ENCODE measurements around the gene PDE4DIP. TPM values are rescaled to one million over a fixed set of nuclear protein-coding genes. Genes with fewer than 3 reads are reported as not detected.
"Not testable (repeated sequence)": the region's sequence is repeated elsewhere in the genome, so short reads cannot be mapped to it uniquely, and the experiment has no call there.

The PDE4DIP gene
- total and polyA plus RNA-seq, 2 donors (not counting 3 experiments of a cell fraction or from before 2014, with no cell fraction given) = 6.3 to 26.4 TPM

GRCh38 chr1:148953730-148954129 lies 109.5 kb downstream of the PDE4DIP start:
- dilution Hi-C loops (cut with MboI; ENCODE audit: extremely low pct_ligation_motif_present, low sequenced_read_pairs); POLR2A ChIA-PET; H3K9me1 ChIP-seq (replicated peaks; ENCODE audit: control insufficient read depth, extremely low read depth, insufficient read depth, low read length); H3K27ac ChIP-seq (ENCODE audit: insufficient read depth, low read depth, low read length); FAIRE-seq; intact Hi-C loops (cut with micrococcal nuclease); BruUV-seq (replicated peaks); H4K20me1 ChIP-seq (replicated peaks; ENCODE audit: control insufficient read depth, extremely low read depth, insufficient read depth, low read length); H3K79me2 ChIP-seq (ENCODE audit: control insufficient read depth, insufficient read depth, low read length); H3K4me1 ChIP-seq (ENCODE audit: control insufficient read depth, extremely low read depth, insufficient read depth, low read length); H3K9ac ChIP-seq (replicated peaks; ENCODE audit: extremely low read depth, insufficient read depth, low read length); DNase-seq (ENCODE audit: low read depth, low spot score); CTCF ChIA-PET; H3K27me3 ChIP-seq (ENCODE audit: control insufficient read depth in 2 of 2, insufficient read depth in 2 of 2, low read length in 2 of 2); H3K36me3 ChIP-seq (ENCODE audit: control insufficient read depth in 2 of 2, extremely low read depth in 1 of 2, insufficient read depth in 2 of 2, low read length in 2 of 2); H2AFZ ChIP-seq (ENCODE audit: low read depth, low read length); H3K9me3 ChIP-seq (replicated peaks; ENCODE audit: control insufficient read depth, insufficient read depth, low read length): not testable (repeated sequence)
- peak overlapping the region in 1 of 3 experiments; percentile 48 for H3K4me3 ChIP-seq (replicated peaks in 1 of 3; ENCODE audit: insufficient read depth in 1 of 3, low read depth in 1 of 3, low read length in 3 of 3)
- H3K4me2 ChIP-seq (ENCODE audit: insufficient read depth, low read length) = peak overlapping the region; percentile 85

DNA sequence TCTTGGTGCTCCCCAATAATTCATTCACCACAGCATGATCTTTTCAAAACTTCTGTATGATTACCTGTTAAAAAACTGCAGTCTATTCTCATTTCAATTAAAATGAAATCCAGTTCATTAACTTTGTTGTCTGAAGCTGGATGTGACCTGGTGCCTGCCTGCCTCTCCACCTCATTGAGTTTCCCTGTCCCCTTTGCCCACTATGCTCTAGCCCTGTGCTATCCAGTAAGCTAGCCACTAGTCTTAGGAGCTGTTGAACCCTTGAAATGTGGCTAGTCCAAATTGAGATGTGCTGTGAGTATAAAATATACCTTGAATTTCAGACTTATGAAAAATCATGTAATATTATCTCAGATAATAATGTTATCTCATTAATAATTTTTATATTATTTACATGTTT lies 114.1 kb downstream of the PDE4DIP start:
- H4K20me1 ChIP-seq (replicated peaks; ENCODE audit: control insufficient read depth, extremely low read depth, insufficient read depth, low read length); H3K79me2 ChIP-seq (ENCODE audit: control insufficient read depth, insufficient read depth, low read length); H2AFZ ChIP-seq (ENCODE audit: low read depth, low read length); intact Hi-C loops (cut with micrococcal nuclease); H3K27ac ChIP-seq (ENCODE audit: insufficient read depth, low read depth, low read length); CTCF ChIA-PET; H3K9ac ChIP-seq (replicated peaks; ENCODE audit: extremely low read depth, insufficient read depth, low read length); H3K4me1 ChIP-seq (ENCODE audit: control insufficient read depth, extremely low read depth, insufficient read depth, low read length); H3K9me1 ChIP-seq (replicated peaks; ENCODE audit: control insufficient read depth, extremely low read depth, insufficient read depth, low read length); H3K9me3 ChIP-seq (replicated peaks; ENCODE audit: control insufficient read depth, insufficient read depth, low read length); H3K36me3 ChIP-seq (ENCODE audit: control insufficient read depth in 2 of 2, extremely low read depth in 1 of 2, insufficient read depth in 2 of 2, low read length in 2 of 2); DNase-seq (ENCODE audit: low read depth, low spot score); dilution Hi-C loops (cut with MboI; ENCODE audit: extremely low pct_ligation_motif_present, low sequenced_read_pairs); BruUV-seq (replicated peaks); H3K27me3 ChIP-seq (ENCODE audit: control insufficient read depth in 2 of 2, insufficient read depth in 2 of 2, low read length in 2 of 2); FAIRE-seq; POLR2A ChIA-PET; H3K4me2 ChIP-seq (ENCODE audit: insufficient read depth, low read length); H3K4me3 ChIP-seq (replicated peaks in 1 of 3; ENCODE audit: insufficient read depth in 1 of 3, low read depth in 1 of 3, low read length in 3 of 3): not testable (repeated sequence)

GRCh38 chr1:148960212-148961000 lies 116.2 kb downstream of the PDE4DIP start:
- intact Hi-C loops (cut with micrococcal nuclease); H3K9me1 ChIP-seq (replicated peaks; ENCODE audit: control insufficient read depth, extremely low read depth, insufficient read depth, low read length); H3K9me3 ChIP-seq (replicated peaks; ENCODE audit: control insufficient read depth, insufficient read depth, low read length); H3K27ac ChIP-seq (ENCODE audit: insufficient read depth, low read depth, low read length); H3K36me3 ChIP-seq (ENCODE audit: control insufficient read depth in 2 of 2, extremely low read depth in 1 of 2, insufficient read depth in 2 of 2, low read length in 2 of 2); BruUV-seq (replicated peaks); H3K27me3 ChIP-seq (ENCODE audit: control insufficient read depth in 2 of 2, insufficient read depth in 2 of 2, low read length in 2 of 2); H3K79me2 ChIP-seq (ENCODE audit: control insufficient read depth, insufficient read depth, low read length); DNase-seq (ENCODE audit: low read depth, low spot score); H3K4me1 ChIP-seq (ENCODE audit: control insufficient read depth, extremely low read depth, insufficient read depth, low read length); H3K9ac ChIP-seq (replicated peaks; ENCODE audit: extremely low read depth, insufficient read depth, low read length); dilution Hi-C loops (cut with MboI; ENCODE audit: extremely low pct_ligation_motif_present, low sequenced_read_pairs); H3K4me2 ChIP-seq (ENCODE audit: insufficient read depth, low read length); H3K4me3 ChIP-seq (replicated peaks in 1 of 3; ENCODE audit: insufficient read depth in 1 of 3, low read depth in 1 of 3, low read length in 3 of 3); CTCF ChIA-PET; H4K20me1 ChIP-seq (replicated peaks; ENCODE audit: control insufficient read depth, extremely low read depth, insufficient read depth, low read length); POLR2A ChIA-PET; H2AFZ ChIP-seq (ENCODE audit: low read depth, low read length): not testable (repeated sequence)
- FAIRE-seq = peak; percentile 88

DNA sequence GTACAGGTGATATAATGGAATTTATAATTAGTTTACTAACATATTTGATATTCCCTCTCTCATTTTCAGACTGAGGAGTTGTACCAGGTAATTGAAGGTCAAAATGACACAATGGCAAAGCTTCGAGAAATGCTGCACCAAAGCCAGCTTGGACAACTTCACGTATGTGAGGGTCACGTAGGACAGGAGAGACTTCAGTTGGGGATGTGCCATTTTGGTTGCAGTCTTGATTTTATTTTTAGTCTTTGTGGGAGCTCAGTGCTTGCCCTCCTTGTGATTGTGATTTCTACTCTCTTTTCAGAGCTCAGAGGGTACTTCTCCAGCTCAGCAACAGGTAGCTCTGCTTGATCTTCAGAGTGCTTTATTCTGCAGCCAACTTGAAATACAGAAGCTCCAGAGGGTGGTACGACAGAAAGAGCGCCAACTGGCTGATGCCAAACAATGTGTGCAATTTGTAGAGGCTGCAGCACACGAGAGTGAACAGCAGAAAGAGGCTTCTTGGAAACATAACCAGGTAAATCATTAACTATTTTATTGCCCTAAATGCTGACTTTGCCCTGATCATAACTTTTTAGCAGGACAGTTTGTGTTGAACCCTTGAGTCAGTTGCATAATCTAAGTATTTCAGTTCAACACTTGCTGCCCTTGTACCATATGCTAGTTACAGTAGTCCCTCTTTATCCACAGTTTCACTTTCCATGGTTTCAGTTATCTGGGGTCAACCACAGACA lies 118.1 kb downstream of the PDE4DIP start:
- H2AFZ ChIP-seq (ENCODE audit: low read depth, low read length); H3K79me2 ChIP-seq (ENCODE audit: control insufficient read depth, insufficient read depth, low read length); CTCF ChIA-PET; intact Hi-C loops (cut with micrococcal nuclease); BruUV-seq (replicated peaks); POLR2A ChIA-PET; dilution Hi-C loops (cut with MboI; ENCODE audit: extremely low pct_ligation_motif_present, low sequenced_read_pairs); DNase-seq (ENCODE audit: low read depth, low spot score); H3K9ac ChIP-seq (replicated peaks; ENCODE audit: extremely low read depth, insufficient read depth, low read length); H3K4me2 ChIP-seq (ENCODE audit: insufficient read depth, low read length); H3K27me3 ChIP-seq (ENCODE audit: control insufficient read depth in 2 of 2, insufficient read depth in 2 of 2, low read length in 2 of 2); H4K20me1 ChIP-seq (replicated peaks; ENCODE audit: control insufficient read depth, extremely low read depth, insufficient read depth, low read length); H3K36me3 ChIP-seq (ENCODE audit: control insufficient read depth in 2 of 2, extremely low read depth in 1 of 2, insufficient read depth in 2 of 2, low read length in 2 of 2); H3K9me1 ChIP-seq (replicated peaks; ENCODE audit: control insufficient read depth, extremely low read depth, insufficient read depth, low read length); H3K4me1 ChIP-seq (ENCODE audit: control insufficient read depth, extremely low read depth, insufficient read depth, low read length); H3K4me3 ChIP-seq (replicated peaks in 1 of 3; ENCODE audit: insufficient read depth in 1 of 3, low read depth in 1 of 3, low read length in 3 of 3); H3K27ac ChIP-seq (ENCODE audit: insufficient read depth, low read depth, low read length); FAIRE-seq; H3K9me3 ChIP-seq (replicated peaks; ENCODE audit: control insufficient read depth, insufficient read depth, low read length): not testable (repeated sequence)

Measured in endothelial cell of umbilical vein (primary cell).